ENCODE measurements around the gene LILRB3. TPM values are rescaled to one million over a fixed set of nuclear protein-coding genes. Genes with fewer than 3 reads are reported as not detected.
"Not testable (repeated sequence)": the region's sequence is repeated elsewhere in the genome, so short reads cannot be mapped to it uniquely, and the experiment has no call there.

Gene LILRB3
- 10 to 100 TPM in 6 of 9 donors, 1 to 10 TPM in 1, under 1 TPM in 2; 0.22 to 56.2 (median 11.7) TPM for total RNA-seq
- 10 to 100 TPM in 1 of 3 donors, 1 to 10 TPM in 2; 2.8 to 32.6 (median 9.5) TPM for polyA plus RNA-seq
- long read RNA-seq, donor 1: 0 reads
- long read RNA-seq, donor 2: 0 reads
- long read RNA-seq, donor 3: 0 reads
- long read RNA-seq, donor 4, partial matches to known transcripts: 3 of 5 reads
- long read RNA-seq, donor 4, other reads (novel, unspliced or antisense): 1 of 5 reads
- long read RNA-seq, donor 5, partial matches to known transcripts: 4 of 20 reads
- long read RNA-seq, donor 5, other reads (novel, unspliced or antisense): 14 of 20 reads
- long read RNA-seq, donor 6, partial matches to known transcripts: 1 of 3 reads
- long read RNA-seq, donor 6, other reads (novel, unspliced or antisense): 2 of 3 reads
- long read RNA-seq, donor 7: 0 reads
- long read RNA-seq, donor 8: 0 reads
- long read RNA-seq, donor 9: 0 reads
- long read RNA-seq, donor 10: 0 reads

GRCh38 chr19:54222474-54223276 lies at the start of gene LILRB3:
LILRB3 (minus strand) TSS chr19:54223007; CDS start chr19:54222976, 31 bp downstream.
- H3K9me3 ChIP-seq (replicated peaks in 1 of 3); H3K4me1 ChIP-seq (replicated peaks in 1 of 2); H3K36me3 ChIP-seq (replicated peaks in 1 of 2); H3K27me3 ChIP-seq: not testable (repeated sequence)
- peak in 1 of 7 donors; percentile 56 for DNase-seq
- 52 to 57% (median 55%) methylated on average over 11 to 16 of the region's 16 CpGs for WGBS, 4 donors
- Histone ChIP-seq H3K27ac (peak within 1 kb of the TSS in 1 of 5 donors; percentile 52), H3K4me3 (peak within 1 kb of the TSS in 1 of 4 donors; percentile 29)
- intact Hi-C loops (cut with DNase I): loop anchor here in 1 of 2 donors (2.0 kb wide), 1 partner anchor 22 kb away; no protein-coding TSS in a partner anchor

GRCh38 chr19:54272181-54272580 lies 49.4 kb upstream of the LILRB3 start:
- H3K9me3 ChIP-seq (replicated peaks in 1 of 3); H3K4me3 ChIP-seq; H3K27me3 ChIP-seq; H3K4me1 ChIP-seq (replicated peaks in 1 of 2); H3K36me3 ChIP-seq (replicated peaks in 1 of 2); intact Hi-C loops (cut with DNase I): not testable (repeated sequence)
- peak in 1 of 7 donors; percentile 39 for DNase-seq
- 50 to 70% (median 57%) methylated on average over 4 to 5 of the region's 5 CpGs for WGBS, 4 donors
- peak overlapping the region in 1 of 5 donors; percentile 22 for H3K27ac ChIP-seq

GRCh38 chr19:54271587-54271986 lies 48.8 kb upstream of the LILRB3 start:
- H3K4me3 ChIP-seq; H3K36me3 ChIP-seq (replicated peaks in 1 of 2); intact Hi-C loops (cut with DNase I); H3K27me3 ChIP-seq; H3K9me3 ChIP-seq (replicated peaks in 1 of 3); H3K4me1 ChIP-seq (replicated peaks in 1 of 2): not testable (repeated sequence)
- peak overlapping the region in 1 of 5 donors; percentile 77 for H3K27ac ChIP-seq
- WGBS, 4 donors: 36 to 54% (median 48%) methylated on average over 4 of the region's 4 CpGs
- peak in 2 of 7 donors; percentile 36 to 51 for DNase-seq

- H3K4me1 ChIP-seq (replicated peaks in 1 of 2): no peaks in the 10 kb centered on the region
- TF ChIP-seq CTCF (IDR thresholded peaks at IDR 0.05): no peak
- TF ChIP-seq POLR2A (IDR thresholded peaks at IDR 0.05): no peak
- no peaks in the 10 kb centered on the region for H3K9me3 ChIP-seq (replicated peaks in 1 of 3)
- intact Hi-C loops (cut with DNase I): no loop called here
- H3K36me3 ChIP-seq (replicated peaks in 1 of 2): no peaks in the 10 kb centered on the region
- WGBS, 4 donors: 49 to 66% (median 55%) methylated on average over 8 of the region's 8 CpGs
- H3K27me3 ChIP-seq: no peaks in the 10 kb centered on the region
- H3K27ac ChIP-seq: peak overlapping the region in 1 of 5 donors; percentile 77
- peak in 4 of 7 donors; percentile 44 to 63 (median 49) for DNase-seq
- H3K4me3 ChIP-seq: no peak overlapping the region
These were observed 48.3 kb upstream of the LILRB3 start for GRCh38 chr19:54271106-54271505.

GRCh38 chr19:54268936-54269335 lies 46.1 kb upstream of the LILRB3 start:
- no peaks in the 10 kb centered on the region for H3K27me3 ChIP-seq
- no peaks in the 10 kb centered on the region for H3K4me1 ChIP-seq (replicated peaks in 1 of 2)
- H3K36me3 ChIP-seq (replicated peaks in 1 of 2): no peaks in the 10 kb centered on the region
- intact Hi-C loops (cut with DNase I): no loop called here
- no peak overlapping the region for H3K4me3 ChIP-seq
- H3K9me3 ChIP-seq (replicated peaks in 1 of 3): no peaks in the 10 kb centered on the region
- no peak overlapping the region for H3K27ac ChIP-seq
- no peak for TF ChIP-seq CTCF (IDR thresholded peaks at IDR 0.05)
- TF ChIP-seq POLR2A (IDR thresholded peaks at IDR 0.05): no peak
- no peak for DNase-seq
- 45 to 68% (median 60%) methylated on average over 2 of the region's 2 CpGs for WGBS, 4 donors

Data from adrenal gland (tissue), 19 donors.